HAP-1 (cell line): ENCODE results near the gene ARHGAP24.
"Not testable (repeated sequence)": the region's sequence is repeated elsewhere in the genome, so short reads cannot be mapped to it uniquely, and the experiment has no call there.

Experiments
- DNase-seq, 2 experiments: peaks; one replicate each; pipeline ENCODE4 v3.0.0-alpha.2; 2016 to 2020; ENCODE audit warnings: low spot score in 2 of 2
- H3K27me3 ChIP-seq: fragments of 250-450 bp; sonication (Bioruptor Pico); 2 replicates; pipeline ENCODE4 v1.5.1; 2020; ENCODE audit warnings: low read depth, mild to moderate bottlenecking, moderate library complexity
- H3K36me3 ChIP-seq: fragments of 250-450 bp; sonication (Bioruptor Pico); replicated peaks from 2 replicates; pipeline ENCODE4 v1.5.1; 2020; ENCODE audit warnings: mild to moderate bottlenecking
- H3K4me1 ChIP-seq: fragments of 250-450 bp; sonication (Bioruptor Pico); 2 replicates; pipeline ENCODE4 v1.5.1; 2020; ENCODE audit warnings: mild to moderate bottlenecking
- H3K4me3 ChIP-seq: fragments of 250-450 bp; sonication (Bioruptor Pico); 2 replicates; pipeline ENCODE4 v1.5.1; 2020; ENCODE audit warnings: mild to moderate bottlenecking, moderate library complexity
- H3K9me3 ChIP-seq: fragments of 250-450 bp; sonication (Bioruptor Pico); 2 replicates; pipeline ENCODE4 v1.5.1; 2020; ENCODE audit warnings: mild to moderate bottlenecking, moderate library complexity
- in situ Hi-C: fragments of 300-500 bp; cut with MboI; formaldehyde crosslinking; loops from 3 replicates; pipeline ENCODE4 v1.14.3; 2020; ENCODE audit warnings: low sequenced_read_pairs, inconsistent platforms, mixed read lengths

ARHGAP24 gene

GRCh38 chr4:85952528-85952927 is 477.6 kb downstream of the ARHGAP24 start:
- Histone ChIP-seq H3K27me3 (no peaks in the 10 kb centered on the region), H3K36me3 (no peaks in the 10 kb centered on the region), H3K9me3 (no peaks in the 10 kb centered on the region), H3K4me1 (peaks cover 10% of the 10 kb centered on the region), H3K4me3 (no peak overlapping the region)
- DNase-seq, result no peak
- in situ Hi-C loops, result loop anchor here (25.0 kb wide), 1 partner anchor 165 kb away; no protein-coding TSS in a partner anchor

GRCh38 chr4:85952972-85953650 is 478.2 kb downstream of the ARHGAP24 start:
- Histone ChIP-seq H3K27me3 (no peaks in the 10 kb centered on the region), H3K9me3 (no peaks in the 10 kb centered on the region), H3K36me3 (no peaks in the 10 kb centered on the region), H3K4me1 (peaks cover 10% of the 10 kb centered on the region), H3K4me3 (no peak overlapping the region)
- no peak for DNase-seq
- in situ Hi-C loops, result loop anchor here (25.0 kb wide), 1 partner anchor 166 kb away; no protein-coding TSS in a partner anchor

- Histone ChIP-seq H3K36me3 (no peaks in the 10 kb centered on the region), H3K4me3 (no peak overlapping the region), H3K4me1 (peaks cover 10% of the 10 kb centered on the region), H3K27me3 (no peaks in the 10 kb centered on the region), H3K9me3 (no peaks in the 10 kb centered on the region)
- no peak for DNase-seq
- in situ Hi-C loops, result loop anchor here (25.0 kb wide), 1 partner anchor 166 kb away; no protein-coding TSS in a partner anchor
These were observed 478.7 kb downstream of the ARHGAP24 start for GRCh38 chr4:85953651-85954018.

GRCh38 chr4:85955620-85956292 is 480.8 kb downstream of the ARHGAP24 start:
- Histone ChIP-seq H3K4me3 (no peak overlapping the region), H3K9me3 (no peaks in the 10 kb centered on the region), H3K4me1 (peaks cover 10% of the 10 kb centered on the region), H3K36me3 (no peaks in the 10 kb centered on the region), H3K27me3 (no peaks in the 10 kb centered on the region)
- DNase-seq, result peak; percentile 50 to 80
- in situ Hi-C loops, result loop anchor here (25.0 kb wide), 1 partner anchor 168 kb away; no protein-coding TSS in a partner anchor

GRCh38 chr4:85956293-85956945 is 481.5 kb downstream of the ARHGAP24 start:
- Histone ChIP-seq H3K4me3 (no peak overlapping the region), H3K9me3 (no peaks in the 10 kb centered on the region), H3K27me3 (no peaks in the 10 kb centered on the region), H3K36me3 (no peaks in the 10 kb centered on the region), H3K4me1 (peaks cover 10% of the 10 kb centered on the region)
- in situ Hi-C loops, result loop anchor here (25.0 kb wide), 1 partner anchor 169 kb away; no protein-coding TSS in a partner anchor
- no peak for DNase-seq

GRCh38 chr4:85961887-85962286 is 486.9 kb downstream of the ARHGAP24 start:
- Histone ChIP-seq H3K9me3 (no peaks in the 10 kb centered on the region), H3K36me3 (no peaks in the 10 kb centered on the region), H3K27me3 (no peaks in the 10 kb centered on the region), H3K4me1 (no peaks in the 10 kb centered on the region), H3K4me3 (no peak overlapping the region)
- in situ Hi-C loops, result loop anchor here (25.0 kb wide), 1 partner anchor 175 kb away; no protein-coding TSS in a partner anchor
- DNase-seq, result no peak

GRCh38 chr4:85963231-85963630 is 488.3 kb downstream of the ARHGAP24 start:
- Histone ChIP-seq H3K9me3 (no peaks in the 10 kb centered on the region), H3K4me1 (no peaks in the 10 kb centered on the region), H3K4me3 (no peak overlapping the region), H3K27me3 (no peaks in the 10 kb centered on the region), H3K36me3 (no peaks in the 10 kb centered on the region)
- in situ Hi-C loops, result loop anchor here (25.0 kb wide), 1 partner anchor 176 kb away; no protein-coding TSS in a partner anchor
- no peak for DNase-seq

GRCh38 chr4:85964298-85964697 is 489.3 kb downstream of the ARHGAP24 start:
- in situ Hi-C loops, result loop anchor here (25.0 kb wide), 1 partner anchor 177 kb away; no protein-coding TSS in a partner anchor
- Histone ChIP-seq H3K4me3 (no peak overlapping the region), H3K9me3 (no peaks in the 10 kb centered on the region), H3K27me3 (no peaks in the 10 kb centered on the region), H3K36me3 (no peaks in the 10 kb centered on the region), H3K4me1 (no peaks in the 10 kb centered on the region)
- DNase-seq, result no peak

- H3K9me3 ChIP-seq, H3K4me3 ChIP-seq, H3K4me1 ChIP-seq, H3K27me3 ChIP-seq, DNase-seq, H3K36me3 ChIP-seq: not testable (repeated sequence)
- in situ Hi-C loops, result loop anchor here (25.0 kb wide), 1 partner anchor 178 kb away; no protein-coding TSS in a partner anchor
These were observed 490.1 kb downstream of the ARHGAP24 start for GRCh38 chr4:85965017-85965416.

GRCh38 chr4:85965529-85965928 is 490.6 kb downstream of the ARHGAP24 start:
- Histone ChIP-seq H3K36me3 (no peaks in the 10 kb centered on the region), H3K27me3 (no peaks in the 10 kb centered on the region), H3K4me3 (no peak overlapping the region), H3K9me3 (no peaks in the 10 kb centered on the region), H3K4me1 (no peaks in the 10 kb centered on the region)
- in situ Hi-C loops, result loop anchor here (25.0 kb wide), 1 partner anchor 178 kb away; no protein-coding TSS in a partner anchor
- no peak for DNase-seq

- H3K4me3 ChIP-seq, result no peak overlapping the region
- no peaks in the 10 kb centered on the region for H3K9me3 ChIP-seq
- in situ Hi-C loops, result loop anchor here (25.0 kb wide), 1 partner anchor 179 kb away; no protein-coding TSS in a partner anchor
- H3K4me1 ChIP-seq, result no peaks in the 10 kb centered on the region
- no peaks in the 10 kb centered on the region for H3K36me3 ChIP-seq
- no peaks in the 10 kb centered on the region for H3K27me3 ChIP-seq
- no peak for DNase-seq
These were observed 491.4 kb downstream of the ARHGAP24 start for GRCh38 chr4:85966373-85966772.

GRCh38 chr4:85967872-85968271 is 492.9 kb downstream of the ARHGAP24 start:
- H3K27me3 ChIP-seq, result no peaks in the 10 kb centered on the region
- DNase-seq, result no peak
- in situ Hi-C loops, result loop anchor here (25.0 kb wide), 1 partner anchor 181 kb away; no protein-coding TSS in a partner anchor
- H3K4me3 ChIP-seq, result no peak overlapping the region
- H3K36me3 ChIP-seq, result no peaks in the 10 kb centered on the region
- no peaks in the 10 kb centered on the region for H3K9me3 ChIP-seq
- no peaks in the 10 kb centered on the region for H3K4me1 ChIP-seq

- peak; percentile 14 to 67 for DNase-seq
- Histone ChIP-seq H3K4me3 (no peak overlapping the region), H3K9me3 (no peaks in the 10 kb centered on the region), H3K36me3 (no peaks in the 10 kb centered on the region), H3K27me3 (no peaks in the 10 kb centered on the region), H3K4me1 (no peaks in the 10 kb centered on the region)
- in situ Hi-C loops, result loop anchor here (25.0 kb wide), 1 partner anchor 182 kb away; no protein-coding TSS in a partner anchor
These were observed 494.2 kb downstream of the ARHGAP24 start for GRCh38 chr4:85968945-85969819.
